ENCODE data around the gene NPC1. TPM values are rescaled to one million over a fixed set of nuclear protein-coding genes. Genes with fewer than 3 reads are reported as not detected.

NPC1 gene
- total and polyA plus RNA-seq, 4 donors: 9.5 to 46.7 (median 27.3) TPM

GRCh38 chr18:23540867-23541266, 45.4 kb downstream of the NPC1 start:
- Histone ChIP-seq H3K9me3 (ENCODE audit: control insufficient read depth in 4 of 4, low read length in 3 of 4) (no peaks in the 10 kb centered on the region), H3K4me1 (ENCODE audit: control insufficient read depth in 4 of 4, insufficient read depth in 4 of 4, low read length in 3 of 4) (peaks cover 3 to 27% (median 14%) of the 10 kb centered on the region in 4 donors), H3K9ac (ENCODE audit: low read depth in 1 of 2, low read length in 2 of 2) (no peak overlapping the region), H3K36me3 (ENCODE audit: control insufficient read depth in 4 of 4, insufficient read depth in 3 of 4, low read depth in 1 of 4, low read length in 3 of 4) (peaks cover 5 to 58% (median 38%) of the 10 kb centered on the region in 4 donors), H3K27me3 (ENCODE audit: control insufficient read depth in 4 of 4, insufficient read depth in 4 of 4, low read length in 3 of 4) (no peaks in the 10 kb centered on the region), H3K4me3 (ENCODE audit: low read depth in 1 of 3, low read length in 3 of 3) (no peak overlapping the region), H3K27ac (ENCODE audit: low read depth in 1 of 2, low read length in 2 of 2) (no peak overlapping the region)
- no peak for DNase-seq (ENCODE audit: low spot score)
- WGBS: 78% methylated on average over 5 of the region's 5 CpGs
- TF ChIP-seq CTCF (IDR thresholded peaks at IDR 0.05; ENCODE audit: low read depth, low read length, missing input control) (no peak), REST (IDR thresholded peaks at IDR 0.05) (peak; percentile 16)

- Histone ChIP-seq H3K9me3 (ENCODE audit: control insufficient read depth in 4 of 4, low read length in 3 of 4) (no peaks in the 10 kb centered on the region), H3K27me3 (ENCODE audit: control insufficient read depth in 4 of 4, insufficient read depth in 4 of 4, low read length in 3 of 4) (no peaks in the 10 kb centered on the region), H3K27ac (ENCODE audit: low read depth in 1 of 2, low read length in 2 of 2) (peak overlapping the region in 1 of 2 donors; percentile 11), H3K36me3 (ENCODE audit: control insufficient read depth in 4 of 4, insufficient read depth in 3 of 4, low read depth in 1 of 4, low read length in 3 of 4) (peaks cover 5 to 65% (median 45%) of the 10 kb centered on the region in 4 donors), H3K4me3 (ENCODE audit: low read depth in 1 of 3, low read length in 3 of 3) (no peak overlapping the region), H3K9ac (ENCODE audit: low read depth in 1 of 2, low read length in 2 of 2) (no peak overlapping the region), H3K4me1 (ENCODE audit: control insufficient read depth in 4 of 4, insufficient read depth in 4 of 4, low read length in 3 of 4) (peaks cover 1 to 23% (median 11%) of the 10 kb centered on the region in 4 donors)
- no peak for DNase-seq (ENCODE audit: low spot score)
- no peak for TF ChIP-seq FOXA1 (IDR thresholded peaks at IDR 0.05)
- no peak for TF ChIP-seq HNF4G (IDR thresholded peaks at IDR 0.05)
- no peak for TF ChIP-seq SP1 (IDR thresholded peaks at IDR 0.05)
- TF ChIP-seq GABPA (IDR thresholded peaks at IDR 0.05 in 1 of 2, conservative IDR thresholded peaks at IDR 0.05 in 1 of 2): no peak
- TF ChIP-seq ZBTB33 (IDR thresholded peaks at IDR 0.05): no peak
- no peak for TF ChIP-seq JUND (IDR thresholded peaks at IDR 0.05)
- TF ChIP-seq YY1 (IDR thresholded peaks at IDR 0.05): no peak
- TF ChIP-seq EGR1 (IDR thresholded peaks at IDR 0.05; ENCODE audit: low read depth in 2 of 2): no peak
- no peak for TF ChIP-seq CTCF (IDR thresholded peaks at IDR 0.05; ENCODE audit: low read depth, low read length, missing input control)
- TF ChIP-seq FOXA2 (IDR thresholded peaks at IDR 0.05): no peak
- no peak for TF ChIP-seq TAF1 (conservative IDR thresholded peaks at IDR 0.05)
- no peak for TF ChIP-seq RXRA (IDR thresholded peaks at IDR 0.05)
- no peak for TF ChIP-seq MAX (IDR thresholded peaks at IDR 0.05)
- TF ChIP-seq REST (IDR thresholded peaks at IDR 0.05): no peak
- 90% methylated on average over 9 of the region's 9 CpGs for WGBS
Measured at GRCh38 chr18:23539911-23540525, 46.3 kb downstream of the NPC1 start.

All from liver (tissue), 9 donors.